ENCODE data around the gene GLRX.
"Not testable (repeated sequence)": the region's sequence is repeated elsewhere in the genome, so short reads cannot be mapped to it uniquely, and the experiment has no call there.

DNA sequence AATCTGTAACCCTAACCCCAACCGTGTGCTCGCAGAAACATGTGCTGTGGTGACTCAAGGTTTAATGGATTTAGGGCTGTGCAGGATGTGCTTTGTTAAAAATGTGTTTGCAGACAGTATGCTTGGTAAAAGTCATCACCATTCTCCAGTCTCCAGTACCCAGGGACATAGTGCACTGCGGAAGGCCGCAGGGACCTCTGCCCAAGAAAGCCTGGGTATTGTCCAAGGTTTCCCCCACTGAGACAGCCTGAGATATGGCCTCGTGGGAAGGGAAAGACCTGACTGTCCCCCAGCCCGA is 11.5 kb downstream of the GLRX start:
- not testable (repeated sequence) for TF ChIP-seq POLR2A, POU2F2 (IDR thresholded peaks at IDR 0.05; ENCODE audit: low read depth, low read length)
